Endothelial cell of umbilical vein (primary cell): ENCODE measurements around the gene TSC22D3. TPM values are rescaled to one million over a fixed set of nuclear protein-coding genes. Genes with fewer than 3 reads are reported as not detected.

ENCODE experiments used
- BruUV-seq: library from RNA; stranded (reverse); fragments of 400-500 nt; replicated peaks from 2 replicates; lab custom pipeline; 2021; lab: Mats Ljungman, UMichigan
- CTCF ChIA-PET: fragments of 300-600, 350-600 bp; sonication (Branson Sonifier 250); formaldehyde crosslinking; loops from one replicate; lab custom pipeline; 2021; ENCODE audit warnings: antibody characterized with exemption, inconsistent platforms; lab: Charles Lee
- POLR2A ChIA-PET: fragments of 300-600, 350-600 bp; sonication (Branson Sonifier 250); formaldehyde crosslinking; loops from one replicate; lab custom pipeline; 2021; ENCODE audit warnings: antibody characterized with exemption, inconsistent platforms; lab: Charles Lee
- DNase-seq: peaks from one replicate; pipeline ENCODE4 v3.0.0-alpha.2; 2011; ENCODE audit warnings: low read depth, low spot score
- FAIRE-seq: peaks from 2 replicates; lab custom pipeline; 2011; peaks lifted over from hg19 to GRCh38; lab: Jason Lieb, UNC
- H2AFZ ChIP-seq: 2 replicates; pipeline ENCODE4 v1.6.0; 2012; ENCODE audit warnings: low read depth, low read length, control low read depth, inconsistent platforms
- H3K27ac ChIP-seq: 2 replicates; pipeline ENCODE4 v1.5.1; 2011; ENCODE audit warnings: low read depth, mild to moderate bottlenecking, control low read depth, low read length, moderate library complexity; ENCODE audit not compliant: insufficient read depth
- H3K27me3 ChIP-seq, 2 experiments: 2 replicates each; pipeline versions ENCODE4 v1.6.0 to v1.6.1; 2011; ENCODE audit warnings: low read length in 2 of 2, mixed read lengths in 1 of 2; ENCODE audit not compliant: control insufficient read depth in 2 of 2, insufficient read depth in 2 of 2
- H3K36me3 ChIP-seq, 2 experiments: 2 replicates in 1 of 2; 3 replicates in 1 of 2; pipeline ENCODE4 v1.5.1; 2011; ENCODE audit warnings: low read length in 2 of 2, mild to moderate bottlenecking in 1 of 2, moderate library complexity in 1 of 2; ENCODE audit not compliant: control insufficient read depth in 2 of 2, insufficient read depth in 2 of 2; ENCODE audit errors: extremely low read depth in 1 of 2
- H3K4me1 ChIP-seq: 3 replicates; pipeline ENCODE4 v1.5.1; 2011; ENCODE audit warnings: mild to moderate bottlenecking, low read length; ENCODE audit not compliant: control insufficient read depth, insufficient read depth; ENCODE audit errors: extremely low read depth
- H3K4me2 ChIP-seq: 2 replicates; pipeline ENCODE4 v1.6.1; 2011; ENCODE audit warnings: low read length, control low read depth, mixed read lengths; ENCODE audit not compliant: insufficient read depth
- H3K4me3 ChIP-seq, 3 experiments: fragments of 200-600 bp in 1 of 3; sonication (generic), shearing (Covaris generic) in 1 of 3; replicated peaks in 1 of 3; 2 replicates each; pipeline ENCODE4 v1.5.1; 2011 to 2016; ENCODE audit warnings: control low read depth in 3 of 3, low read length in 3 of 3, mild to moderate bottlenecking in 2 of 3, inconsistent platforms in 1 of 3, low read depth in 1 of 3, moderate library complexity in 1 of 3; ENCODE audit not compliant: insufficient read depth in 1 of 3
- H3K79me2 ChIP-seq: 2 replicates; pipeline ENCODE4 v1.6.0; 2012; ENCODE audit warnings: low read length, inconsistent platforms; ENCODE audit not compliant: control insufficient read depth, insufficient read depth
- H3K9ac ChIP-seq: replicated peaks from 2 replicates; pipeline ENCODE3; 2011; ENCODE audit warnings: low read length, control low read depth; ENCODE audit not compliant: insufficient read depth; ENCODE audit errors: extremely low read depth
- H3K9me1 ChIP-seq: replicated peaks from 3 replicates; pipeline ENCODE4 v1.6.0; 2011; ENCODE audit warnings: mild to moderate bottlenecking, low read length; ENCODE audit not compliant: control insufficient read depth, insufficient read depth; ENCODE audit errors: extremely low read depth
- H3K9me3 ChIP-seq: replicated peaks from 2 replicates; pipeline ENCODE4 v1.5.1; 2012; ENCODE audit warnings: low read length, inconsistent platforms; ENCODE audit not compliant: control insufficient read depth, insufficient read depth
- H4K20me1 ChIP-seq: replicated peaks from 2 replicates; pipeline ENCODE3; 2011; ENCODE audit warnings: mild to moderate bottlenecking, low read length; ENCODE audit not compliant: control insufficient read depth, insufficient read depth; ENCODE audit errors: extremely low read depth
- CTCF ChIP-seq, 2 donors: IDR thresholded peaks; 1 replicate in 1 of 2; 2 replicates in 1 of 2; pipeline ENCODE4 v1.5.1; 2011; ENCODE audit warnings: low read length in 2 of 2, mild to moderate bottlenecking in 2 of 2, moderate library complexity in 2 of 2, control low read depth in 1 of 2, inconsistent platforms in 1 of 2, low read depth in 1 of 2; ENCODE audit not compliant: insufficient read depth in 1 of 2; ENCODE audit errors: extremely low read depth in 1 of 2
- EZH2 ChIP-seq: IDR thresholded peaks from 2 replicates; pipeline ENCODE4 v1.6.1; 2012; ENCODE audit warnings: borderline replicate concordance, low read depth, mild to moderate bottlenecking, moderate library complexity, low read length, inconsistent platforms; ENCODE audit not compliant: severe bottlenecking
- GATA2 ChIP-seq: IDR thresholded peaks from 2 replicates; pipeline ENCODE4 v1.7.0; 2011; ENCODE audit warnings: low read depth, mild to moderate bottlenecking, moderate library complexity, mixed read lengths, low read length; ENCODE audit not compliant: insufficient read length, insufficient read depth
- JUN ChIP-seq: IDR thresholded peaks from 2 replicates; pipeline ENCODE4 v1.6.1; 2011; ENCODE audit warnings: borderline replicate concordance, low read depth; ENCODE audit not compliant: insufficient read length, insufficient read depth
- MAX ChIP-seq: IDR thresholded peaks from 2 replicates; pipeline ENCODE4 v1.6.1; 2011; ENCODE audit not compliant: insufficient read depth, insufficient read length
- POLR2AphosphoS5 ChIP-seq: IDR thresholded peaks from 2 replicates; pipeline ENCODE4 v1.6.1; 2012; ENCODE audit warnings: low read depth, mild to moderate bottlenecking, control low read depth, low read length, moderate library complexity; ENCODE audit not compliant: insufficient read depth
- dilution Hi-C: fragments of 300-500 bp; cut with MboI; formaldehyde crosslinking; loops from one replicate; pipeline ENCODE4 v1.15.0; 2019; ENCODE audit warnings: low sequenced_read_pairs; ENCODE audit not compliant: extremely low pct_ligation_motif_present
- intact Hi-C: fragments of 100-400 bp; cut with micrococcal nuclease; formaldehyde crosslinking; loops from one replicate; pipeline ENCODE4 v1.10.0; 2022
- polyA plus RNA-seq, 4 experiments: library from polyadenylated mRNA; depleted of rRNA in 3 of 4; stranded (reverse) in 3 of 4; unstranded in 1 of 4; fragments of >200 nt; gene quantifications; 2 replicates each; pipeline versions ENCODE4 v1.2.1 to v1.2.3, GENCODE V29; 2011 to 2012; ENCODE audit warnings: missing spikeins in 1 of 4
- total RNA-seq: library from RNA; stranded (reverse); gene quantifications from 2 replicates; pipeline ENCODE4 v1.2.3, GENCODE V29; 2021

Gene TSC22D3
- total and polyA plus RNA-seq, 2 donors (not counting 3 experiments of a cell fraction or from before 2014, with no cell fraction given): 21.1 to 37.4 TPM

GRCh38 chrX:107669885-107670628 is 105.5 kb downstream of the TSC22D3 start:
- ChIA-PET POLR2A (no interaction called here), CTCF (interaction anchor here (1.4 to 3.1 kb wide), 4 partner anchors 10 to 107 kb away, joined by 3 to 18 read pairs (median 5); partner anchors contain the start of genes NCBP2L and TSC22D3)
- no peaks in the 10 kb centered on the region for H3K9me3 ChIP-seq
- H4K20me1 ChIP-seq: no peaks in the 10 kb centered on the region
- H2AFZ ChIP-seq: no peak overlapping the region
- no peaks in the 10 kb centered on the region for H3K79me2 ChIP-seq
- DNase-seq: no peak
- peaks cover 18% of the 10 kb centered on the region for H3K4me1 ChIP-seq
- intact Hi-C loops: loop anchor here (5.0 kb wide), 1 partner anchor 222 kb away; no protein-coding TSS in a partner anchor
- BruUV-seq: no TSS peak
- H3K36me3 ChIP-seq: no peaks in the 10 kb centered on the region
- H3K9me1 ChIP-seq: no peaks in the 10 kb centered on the region
- TF ChIP-seq GATA2: no peak
- TF ChIP-seq CTCF (IDR thresholded peaks at IDR 0.05; ENCODE audit: extremely low read depth in 1 of 2, insufficient read depth in 1 of 2, low read depth in 1 of 2, low read length in 2 of 2): no peak
- TF ChIP-seq POLR2AphosphoS5: no peak
- TF ChIP-seq MAX: no peak
- no peak for TF ChIP-seq EZH2
- TF ChIP-seq JUN: no peak
- dilution Hi-C loops: no loop called here
- no peak for FAIRE-seq
- H3K9ac ChIP-seq: no peak overlapping the region
- H3K27me3 ChIP-seq: no peaks in the 10 kb centered on the region
- H3K4me2 ChIP-seq: no peak overlapping the region
- H3K4me3 ChIP-seq: no peak overlapping the region
- H3K27ac ChIP-seq: no peak overlapping the region
